ENCODE data around the gene ATP5MG. TPM values are rescaled to one million over a fixed set of nuclear protein-coding genes. Genes with fewer than 3 reads are reported as not detected.

Gene ATP5MG, protein sequence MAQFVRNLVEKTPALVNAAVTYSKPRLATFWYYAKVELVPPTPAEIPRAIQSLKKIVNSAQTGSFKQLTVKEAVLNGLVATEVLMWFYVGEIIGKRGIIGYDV
- total RNA-seq (2012; rRNA removed) (71.1 and 219 TPM in 2 replicates), polyA plus RNA-seq (2012; rRNA removed) (144 and 149 TPM in 2 replicates), Bru-seq, nascent RNA (percentile 88 among the genes with signal in this experiment), BruChase-seq, experiment 1, labeled RNA remaining after a 6-hour chase (percentile 90 among the genes with signal in this experiment), BruChase-seq, experiment 2, labeled RNA remaining after a 2-hour chase (percentile 84 among the genes with signal in this experiment)
- polyA plus RNA-seq (2012; cell fraction: cytosol; rRNA removed): 87.3 and 230 TPM in 2 replicates
- polyA plus RNA-seq (2012; cell fraction: nucleus; rRNA removed; ENCODE audit: low replicate concordance): 19.7 and 67.4 TPM in 2 replicates
- long read RNA-seq, transcript ATP5MG-201 (3 exons, 1,577 nt): major isoform, 191 of 237 reads
- long read RNA-seq, partial matches to known transcripts: 41 of 237 reads
- long read RNA-seq, other reads (novel, unspliced or antisense): 3 of 237 reads

DNA sequence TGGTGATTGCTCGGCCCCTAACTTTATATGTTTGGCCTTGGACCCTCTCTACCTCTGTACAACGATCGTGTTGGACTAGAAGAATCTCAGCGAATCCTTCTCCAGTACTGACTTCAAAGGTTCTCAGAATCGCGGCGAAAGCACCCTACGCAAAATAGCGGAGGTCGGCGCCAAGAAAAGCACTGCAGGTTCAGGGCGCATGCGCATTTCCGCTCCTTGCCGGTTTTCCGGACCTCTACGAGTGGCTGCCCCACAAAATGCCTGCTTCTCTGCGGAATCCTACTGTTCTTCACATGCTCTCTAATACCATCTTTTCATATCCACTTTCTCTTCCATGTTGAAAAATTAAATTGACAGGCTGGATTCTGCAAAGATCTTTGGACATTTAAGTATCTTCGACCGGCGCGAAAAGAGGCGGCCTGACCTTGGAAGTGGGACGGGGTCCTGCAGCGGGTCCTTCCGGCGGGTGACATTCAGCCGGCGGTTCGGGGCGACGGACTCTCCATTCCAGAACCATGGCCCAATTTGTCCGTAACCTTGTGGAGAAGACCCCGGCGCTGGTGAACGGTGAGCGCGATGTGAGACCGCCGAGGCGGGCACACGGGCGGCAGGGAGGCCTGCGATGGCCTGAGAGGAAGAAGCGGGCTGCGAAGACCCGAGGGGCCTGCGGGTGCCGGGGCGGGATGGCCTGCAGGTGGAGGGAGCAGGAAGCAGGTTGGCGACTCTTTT lies at the start of gene ATP5MG:
Gene ATP5MG, plus strand, starts transcription at position 456 of the 729 bp plus-strand sequence. Its CDS starts 60 bp downstream, at position 516.
- Histone ChIP-seq H4K5ac (ENCODE audit: low read depth, low read length) (peak within 1 kb of the TSS; percentile 86), H3K18ac (ENCODE audit: low read depth, low read length) (peak within 1 kb of the TSS; percentile 94), H3K36me3 (ENCODE audit: control insufficient read depth, insufficient read depth, low read length) (peaks cover 5% of the 10 kb centered on the region), H3K79me1 (ENCODE audit: low read depth in 1 of 2, low read length in 2 of 2) (peaks cover 3 to 26% of the 10 kb centered on the region in 2 experiments; a peak in 3 of 4 replicates), H2BK15ac (ENCODE audit: low read depth, low read length) (peak within 1 kb of the TSS; percentile 92), H3K27ac (ENCODE audit: insufficient read depth, low read length) (peak within 1 kb of the TSS; percentile 91), H2AFZ (replicated peaks; ENCODE audit: low read length, poor library complexity) (peak within 1 kb of the TSS; percentile 95), H3K14ac (replicated peaks; ENCODE audit: low read depth, low read length) (peak within 1 kb of the TSS; percentile 97), H4K8ac (ENCODE audit: low read depth in 2 of 2, low read length in 2 of 2) (peak within 1 kb of the TSS; percentile 65 to 94), H3K4me3 (ENCODE audit: insufficient read depth, low read depth, low read length) (peak within 1 kb of the TSS; percentile 86), H3K4me1 (ENCODE audit: control insufficient read depth, insufficient read depth, low read length) (peaks cover 4% of the 10 kb centered on the region), H4K91ac (ENCODE audit: insufficient read depth, low read depth, low read length) (peak within 1 kb of the TSS; percentile 95), H2AK5ac (ENCODE audit: low read depth, low read length) (peak within 1 kb of the TSS; percentile 72), H3K9ac (ENCODE audit: low read depth, low read length) (peak within 1 kb of the TSS; percentile 96), H3K9me1 (ENCODE audit: insufficient read depth, low read length) (peaks cover 5% of the 10 kb centered on the region; the same call in 1 of the 2 replicates), H2BK5ac (ENCODE audit: low read depth, low read length, poor library complexity, severe bottlenecking) (peak within 1 kb of the TSS; percentile 98), H3K56ac (ENCODE audit: extremely low read depth, insufficient read depth, low read length) (peak within 1 kb of the TSS; percentile 99), H2BK20ac (ENCODE audit: low read depth, low read length) (peak within 1 kb of the TSS; percentile 45), H3K4me2 (ENCODE audit: low read depth, low read length) (peak within 1 kb of the TSS; percentile 89), H3K4ac (ENCODE audit: low read depth, low read length) (peak within 1 kb of the TSS; percentile 93), H3K9me3 (ENCODE audit: control insufficient read depth, insufficient read depth, low read length) (no peaks in the 10 kb centered on the region), H4K20me1 (ENCODE audit: insufficient read depth, low read length) (peaks cover 30% of the 10 kb centered on the region), H3K27me3 (ENCODE audit: control insufficient read depth, insufficient read depth, low read length) (no peaks in the 10 kb centered on the region), H3K23ac (ENCODE audit: low read depth, low read length) (peak within 1 kb of the TSS; percentile 92), H2AK9ac (replicated peaks; ENCODE audit: low read depth, low read length, poor library complexity) (peak within 1 kb of the TSS; percentile 77), H2BK120ac (ENCODE audit: low read depth, low read length) (peak within 1 kb of the TSS; percentile 86)
- CTCF ChIA-PET: no interaction called here
- WGBS, 2 experiments (ENCODE audit: extremely low coverage in 2 of 2, insufficient read length in 1 of 2): 1% methylated on average over 28 of the region's 51 CpGs; no CpG with 5 or more reads in 1 of the 2 experiments
- in situ Hi-C loops (cut with MboI; ENCODE audit: low sequenced_read_pairs): no loop called here
- intact Hi-C loops (cut with micrococcal nuclease): no loop called here
- DNase-seq (peak; percentile 86), ATAC-seq (ENCODE audit: low read depth) (peak; percentile 79)
- dilution Hi-C loops (cut with HindIII; ENCODE audit: low sequenced_read_pairs, unreplicated experiment): no loop called here
- POLR2A ChIA-PET (ENCODE audit: unreplicated experiment): interaction anchor here (0.6 kb wide), 1 partner anchor 120 kb away, joined by 3 read pairs; no protein-coding TSS in a partner anchor
- BruUV-seq (replicated peaks): no TSS peak
- TF ChIP-seq CHD1 (IDR thresholded peaks at IDR 0.05; ENCODE audit: low read depth, low read length) (no peak), BHLHE40 (IDR thresholded peaks at IDR 0.05; ENCODE audit: low read depth, low read length) (no peak), RFX5 (IDR thresholded peaks at IDR 0.05; ENCODE audit: low read depth, low read length) (no peak), SMC3 (IDR thresholded peaks at IDR 0.05; ENCODE audit: low read depth, low read length) (peak; percentile 15; the same call in 1 of the 2 replicates), CEBPB (IDR thresholded peaks at IDR 0.05; ENCODE audit: low read depth, low read length) (no peak), POLR2A (IDR thresholded peaks at IDR 0.05; ENCODE audit: low read depth, low read length) (peak; percentile 65), NFE2L2 (IDR thresholded peaks at IDR 0.05; ENCODE audit: low read depth, low read length) (no peak), RCOR1 (IDR thresholded peaks at IDR 0.05; ENCODE audit: insufficient replicate concordance, low read length) (no peak), MXI1 (IDR thresholded peaks at IDR 0.05; ENCODE audit: borderline replicate concordance, low read depth, low read length) (no peak), RAD21 (IDR thresholded peaks at IDR 0.05; ENCODE audit: low read length) (no peak), MAZ (IDR thresholded peaks at IDR 0.05; ENCODE audit: borderline replicate concordance, low read depth, low read length) (no peak), FOS (IDR thresholded peaks at IDR 0.05; ENCODE audit: low read depth, low read length) (0 out of 2 replicates have a peak, but pooled peaks have one; percentile 1), MAFK (IDR thresholded peaks at IDR 0.05; ENCODE audit: low read depth, low read length) (no peak)
- TF ChIP-seq, protein P1, sequence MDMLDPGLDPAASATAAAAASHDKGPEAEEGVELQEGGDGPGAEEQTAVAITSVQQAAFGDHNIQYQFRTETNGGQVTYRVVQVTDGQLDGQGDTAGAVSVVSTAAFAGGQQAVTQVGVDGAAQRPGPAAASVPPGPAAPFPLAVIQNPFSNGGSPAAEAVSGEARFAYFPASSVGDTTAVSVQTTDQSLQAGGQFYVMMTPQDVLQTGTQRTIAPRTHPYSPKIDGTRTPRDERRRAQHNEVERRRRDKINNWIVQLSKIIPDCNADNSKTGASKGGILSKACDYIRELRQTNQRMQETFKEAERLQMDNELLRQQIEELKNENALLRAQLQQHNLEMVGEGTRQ (IDR thresholded peaks at IDR 0.05; ENCODE audit: low read depth, low read length): no peak
- TF ChIP-seq, protein P2, sequence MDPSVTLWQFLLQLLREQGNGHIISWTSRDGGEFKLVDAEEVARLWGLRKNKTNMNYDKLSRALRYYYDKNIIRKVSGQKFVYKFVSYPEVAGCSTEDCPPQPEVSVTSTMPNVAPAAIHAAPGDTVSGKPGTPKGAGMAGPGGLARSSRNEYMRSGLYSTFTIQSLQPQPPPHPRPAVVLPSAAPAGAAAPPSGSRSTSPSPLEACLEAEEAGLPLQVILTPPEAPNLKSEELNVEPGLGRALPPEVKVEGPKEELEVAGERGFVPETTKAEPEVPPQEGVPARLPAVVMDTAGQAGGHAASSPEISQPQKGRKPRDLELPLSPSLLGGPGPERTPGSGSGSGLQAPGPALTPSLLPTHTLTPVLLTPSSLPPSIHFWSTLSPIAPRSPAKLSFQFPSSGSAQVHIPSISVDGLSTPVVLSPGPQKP (IDR thresholded peaks at IDR 0.05; ENCODE audit: borderline replicate concordance, low read depth, low read length): no peak
